AG04449 (cell line): ENCODE measurements around the gene KCTD12.
A peak's percentile ranks its signal among the peaks of the same experiment; 100 is the strongest.

ENCODE experiments used
- CTCF ChIA-PET: fragments of 350-600 bp; formaldehyde crosslinking; extraction: SDS; loops from one replicate; lab custom pipeline; 2021; ENCODE audit warnings: antibody characterized with exemption; lab: Yijun Ruan, JAX
- POLR2A ChIA-PET: fragments of 400-600, 350-600 bp; formaldehyde crosslinking; extraction: SDS; loops from one replicate; lab custom pipeline; 2020; ENCODE audit warnings: antibody characterized with exemption, inconsistent platforms; lab: Yijun Ruan, JAX
- DNase-seq: peaks from one replicate; pipeline ENCODE4 v3.0.0-alpha.2; 2010; ENCODE audit warnings: low read depth, low spot score
- H3K4me3 ChIP-seq: 2 replicates; pipeline ENCODE4 v1.5.1; 2011; ENCODE audit warnings: low read depth, mild to moderate bottlenecking, control low read depth, low read length
- CTCF ChIP-seq: IDR thresholded peaks from one replicate; pipeline ENCODE4 v1.5.1; 2011; ENCODE audit warnings: mild to moderate bottlenecking, moderate library complexity, low read length, control low read depth, inconsistent platforms; ENCODE audit not compliant: insufficient read depth; ENCODE audit errors: missing control alignments

Gene KCTD12

GRCh38 chr13:76884186-76884906 lies 1.9 kb downstream of the KCTD12 start:
- DNase-seq = no peak
- ChIA-PET POLR2A (no interaction called here), CTCF (interaction anchor here (0.8 to 6.1 kb wide), 8 partner anchors 10 to 1015 kb away, joined by 3 to 41 read pairs (median 4); no protein-coding TSS in a partner anchor)
- no peak overlapping the region for H3K4me3 ChIP-seq
- TF ChIP-seq CTCF = no peak

GRCh38 chr13:76883236-76883635 lies 3.0 kb downstream of the KCTD12 start:
- ChIA-PET CTCF (no interaction called here), POLR2A (no interaction called here)

GRCh38 chr13:76882431-76882830 lies 3.8 kb downstream of the KCTD12 start:
- ChIA-PET POLR2A (no interaction called here), CTCF (interaction anchor here (1.0 kb wide), 1 partner anchor 214 kb away, joined by 3 read pairs; no protein-coding TSS in a partner anchor)
- no peak for TF ChIP-seq CTCF
- H3K4me3 ChIP-seq = no peak overlapping the region
- no peak for DNase-seq

More at GRCh38 chr13:76883236-76883635, 3.0 kb downstream of the KCTD12 start:
- no peak overlapping the region for H3K4me3 ChIP-seq
- no peak for TF ChIP-seq CTCF
- DNase-seq = no peak

GRCh38 chr13:76879883-76880270 lies 6.3 kb downstream of the KCTD12 start:
- H3K4me3 ChIP-seq = no peak overlapping the region
- DNase-seq = no peak
- ChIA-PET POLR2A (no interaction called here), CTCF (no interaction called here)
- no peak for TF ChIP-seq CTCF

- H3K4me3 ChIP-seq = no peak overlapping the region
- CTCF ChIA-PET = no interaction called here
- DNase-seq = peak; percentile 9
- TF ChIP-seq CTCF = no peak
- POLR2A ChIA-PET = no interaction called here
These were observed 6.9 kb downstream of the KCTD12 start for GRCh38 chr13:76879203-76879882.

GRCh38 chr13:76878043-76878442 lies 8.2 kb downstream of the KCTD12 start:
- CTCF ChIA-PET = no interaction called here
- DNase-seq = no peak
- POLR2A ChIA-PET = no interaction called here
- H3K4me3 ChIP-seq = no peak overlapping the region
- no peak for TF ChIP-seq CTCF
